ENCODE results near the gene GPHN. TPM values are rescaled to one million over a fixed set of nuclear protein-coding genes. Genes with fewer than 3 reads are reported as not detected.

GPHN gene
- total RNA-seq, 2 donors from 2014 or later: 18.6 to 20.1 TPM

- Mint-ChIP-seq H3K27ac (no peak overlapping the region), H3K27me3 (no peaks in the 10 kb centered on the region), H3K9me3 (peaks cover 7% of the 10 kb centered on the region), H3K4me3 (no peak overlapping the region), H3K36me3 (peaks cover 9% of the 10 kb centered on the region), H3K4me1 (ENCODE audit: low read depth in 2 of 2) (no peaks in the 10 kb centered on the region)
- DNase-seq (ENCODE audit: low spot score) (no peak), ATAC-seq (no peak)
These were observed 335.1 kb downstream of the GPHN start for GRCh38 chr14:66842911-66843512.

GRCh38 chr14:66850258-66850888 lies 342.4 kb downstream of the GPHN start:
- ATAC-seq: no peak
- Mint-ChIP-seq H3K36me3 (no peaks in the 10 kb centered on the region), H3K9me3 (peaks cover 4% of the 10 kb centered on the region), H3K4me3 (no peak overlapping the region), H3K27ac (no peak overlapping the region), H3K4me1 (ENCODE audit: low read depth in 2 of 2) (no peaks in the 10 kb centered on the region), H3K27me3 (no peaks in the 10 kb centered on the region)
- no peak for DNase-seq (ENCODE audit: low spot score)

- H3K27ac Mint-ChIP-seq: no peak overlapping the region
- H3K9me3 Mint-ChIP-seq: peaks cover 14% of the 10 kb centered on the region
- no peak overlapping the region for H3K4me3 Mint-ChIP-seq
- no peaks in the 10 kb centered on the region for H3K27me3 Mint-ChIP-seq
- H3K4me1 Mint-ChIP-seq (ENCODE audit: low read depth in 2 of 2): no peaks in the 10 kb centered on the region
- no peaks in the 10 kb centered on the region for H3K36me3 Mint-ChIP-seq
- ATAC-seq (no peak), DNase-seq (ENCODE audit: low spot score) (no peak)
These were observed 345.4 kb downstream of the GPHN start for GRCh38 chr14:66853311-66853710.

- H3K27ac Mint-ChIP-seq: no peak overlapping the region
These were observed 349.9 kb downstream of the GPHN start for GRCh38 chr14:66857867-66858266.

GRCh38 chr14:66859063-66859671 lies 351.2 kb downstream of the GPHN start:
- no peak overlapping the region for H3K4me3 Mint-ChIP-seq
- H3K36me3 Mint-ChIP-seq: peaks cover 23% of the 10 kb centered on the region
- H3K9me3 Mint-ChIP-seq: peaks cover 35% of the 10 kb centered on the region
- no peak overlapping the region for H3K27ac Mint-ChIP-seq
- H3K27me3 Mint-ChIP-seq: no peaks in the 10 kb centered on the region
- no peak for DNase-seq (ENCODE audit: low spot score)
- no peaks in the 10 kb centered on the region for H3K4me1 Mint-ChIP-seq (ENCODE audit: low read depth in 2 of 2)
- no peak for ATAC-seq

More at GRCh38 chr14:66857867-66858266, 349.9 kb downstream of the GPHN start:
- Mint-ChIP-seq H3K36me3 (peaks cover 23% of the 10 kb centered on the region), H3K4me3 (no peak overlapping the region), H3K27me3 (no peaks in the 10 kb centered on the region), H3K9me3 (peaks cover 31% of the 10 kb centered on the region), H3K4me1 (ENCODE audit: low read depth in 2 of 2) (no peaks in the 10 kb centered on the region)
- DNase-seq (ENCODE audit: low spot score) (no peak), ATAC-seq (no peak)

GRCh38 chr14:66881596-66881995 lies 373.6 kb downstream of the GPHN start:
- peaks cover 10% of the 10 kb centered on the region for H3K36me3 Mint-ChIP-seq
- H3K4me3 Mint-ChIP-seq: no peak overlapping the region
- DNase-seq (ENCODE audit: low spot score): no peak

GRCh38 chr14:66884149-66884548 lies 376.2 kb downstream of the GPHN start:
- ATAC-seq: no peak
- Mint-ChIP-seq H3K4me1 (ENCODE audit: low read depth in 2 of 2) (no peaks in the 10 kb centered on the region), H3K9me3 (peaks cover 16% of the 10 kb centered on the region), H3K27ac (no peak overlapping the region), H3K27me3 (no peaks in the 10 kb centered on the region), H3K36me3 (peaks cover 25% of the 10 kb centered on the region), H3K4me3 (no peak overlapping the region)
- DNase-seq (ENCODE audit: low spot score): no peak

More at GRCh38 chr14:66881596-66881995, 373.6 kb downstream of the GPHN start:
- Mint-ChIP-seq H3K27me3 (no peaks in the 10 kb centered on the region), H3K4me1 (ENCODE audit: low read depth in 2 of 2) (no peaks in the 10 kb centered on the region), H3K9me3 (peaks cover 16% of the 10 kb centered on the region), H3K27ac (no peak overlapping the region)
- no peak for ATAC-seq

- no peaks in the 10 kb centered on the region for H3K4me1 Mint-ChIP-seq (ENCODE audit: low read depth in 2 of 2)
- no peak for ATAC-seq
These were observed 392.8 kb downstream of the GPHN start for GRCh38 chr14:66900719-66901118.

GRCh38 chr14:66910311-66910840 lies 402.4 kb downstream of the GPHN start:
- no peak overlapping the region for H3K4me3 Mint-ChIP-seq
- no peak overlapping the region for H3K27ac Mint-ChIP-seq
- H3K27me3 Mint-ChIP-seq: no peaks in the 10 kb centered on the region
- DNase-seq (ENCODE audit: low spot score): no peak
- no peaks in the 10 kb centered on the region for H3K36me3 Mint-ChIP-seq
- H3K9me3 Mint-ChIP-seq: peaks cover 5% of the 10 kb centered on the region
- ATAC-seq: no peak
- no peaks in the 10 kb centered on the region for H3K4me1 Mint-ChIP-seq (ENCODE audit: low read depth in 2 of 2)

More at GRCh38 chr14:66900719-66901118, 392.8 kb downstream of the GPHN start:
- peaks cover 19% of the 10 kb centered on the region for H3K36me3 Mint-ChIP-seq
- H3K4me3 Mint-ChIP-seq: no peak overlapping the region
- DNase-seq (ENCODE audit: low spot score): no peak
- H3K9me3 Mint-ChIP-seq: peaks cover 22% of the 10 kb centered on the region
- no peaks in the 10 kb centered on the region for H3K27me3 Mint-ChIP-seq
- no peak overlapping the region for H3K27ac Mint-ChIP-seq

GRCh38 chr14:66916421-66916820 lies 408.5 kb downstream of the GPHN start:
- Mint-ChIP-seq H3K9me3 (no peaks in the 10 kb centered on the region), H3K36me3 (no peaks in the 10 kb centered on the region), H3K27me3 (no peaks in the 10 kb centered on the region), H3K4me3 (no peak overlapping the region), H3K4me1 (ENCODE audit: low read depth in 2 of 2) (no peaks in the 10 kb centered on the region), H3K27ac (no peak overlapping the region)
- DNase-seq (ENCODE audit: low spot score): no peak
- ATAC-seq: no peak

- DNase-seq (ENCODE audit: low spot score): no peak
- Mint-ChIP-seq H3K4me3 (no peak overlapping the region), H3K36me3 (peaks cover 4% of the 10 kb centered on the region), H3K9me3 (no peaks in the 10 kb centered on the region), H3K27me3 (no peaks in the 10 kb centered on the region), H3K27ac (no peak overlapping the region), H3K4me1 (ENCODE audit: low read depth in 2 of 2) (no peaks in the 10 kb centered on the region)
- ATAC-seq: no peak
These were observed 410.6 kb downstream of the GPHN start for GRCh38 chr14:66918527-66918926.

- DNase-seq (ENCODE audit: low spot score): no peak
- no peak for ATAC-seq
- Mint-ChIP-seq H3K36me3 (peaks cover 4% of the 10 kb centered on the region), H3K27ac (no peak overlapping the region), H3K27me3 (no peaks in the 10 kb centered on the region), H3K9me3 (no peaks in the 10 kb centered on the region), H3K4me3 (no peak overlapping the region), H3K4me1 (ENCODE audit: low read depth in 2 of 2) (no peaks in the 10 kb centered on the region)
These were observed 412.2 kb downstream of the GPHN start for GRCh38 chr14:66920196-66920595.

- H3K27ac Mint-ChIP-seq: no peak overlapping the region
- H3K4me3 Mint-ChIP-seq: no peak overlapping the region
- H3K36me3 Mint-ChIP-seq: peaks cover 19% of the 10 kb centered on the region
- no peak for ATAC-seq
- no peak for DNase-seq (ENCODE audit: low spot score)
- H3K27me3 Mint-ChIP-seq: no peaks in the 10 kb centered on the region
- peaks cover 7% of the 10 kb centered on the region for H3K9me3 Mint-ChIP-seq
- no peaks in the 10 kb centered on the region for H3K4me1 Mint-ChIP-seq (ENCODE audit: low read depth in 2 of 2)
These were observed 415.3 kb downstream of the GPHN start for GRCh38 chr14:66923251-66923650.

GRCh38 chr14:66939409-66939808 lies 431.5 kb downstream of the GPHN start:
- H3K27me3 Mint-ChIP-seq: no peaks in the 10 kb centered on the region
- H3K4me3 Mint-ChIP-seq: no peak overlapping the region
- DNase-seq (ENCODE audit: low spot score): no peak
- H3K4me1 Mint-ChIP-seq (ENCODE audit: low read depth in 2 of 2): no peaks in the 10 kb centered on the region
- no peak for ATAC-seq
- H3K9me3 Mint-ChIP-seq: peaks cover 6% of the 10 kb centered on the region
- H3K27ac Mint-ChIP-seq: no peak overlapping the region
- H3K36me3 Mint-ChIP-seq: peaks cover 25% of the 10 kb centered on the region
